GM23338 (cell line): ENCODE results near the gene COX10. TPM values are rescaled to one million over a fixed set of nuclear protein-coding genes. Genes with fewer than 3 reads are reported as not detected.

Source experiments
- ATAC-seq: fragments of 200-7000 bp; cut with Tn5 transposase; 3 replicates; pipeline ENCODE4 v1.9.1; 2020
- DNase-seq: peaks from one replicate; pipeline ENCODE4 v3.0.0-alpha.2; 2015; ENCODE audit warnings: low spot score
- H2AFZ ChIP-seq: fragments of 200-600 bp; sonication (generic); 2 replicates; pipeline ENCODE4 v1.8.0; 2016; ENCODE audit warnings: antibody characterized with exemption, mild to moderate bottlenecking, moderate library complexity
- H3F3A ChIP-seq: fragments of 200-600 bp; sonication (generic); replicated peaks from 2 replicates; pipeline ENCODE4 v1.8.0; 2017; ENCODE audit warnings: antibody characterized with exemption, mixed run types, low read depth
- H3K27ac ChIP-seq: fragments of 200-600 bp; sonication (generic); 2 replicates; pipeline ENCODE4 v1.6.1; 2016; ENCODE audit warnings: low read depth
- H3K27me3 ChIP-seq: fragments of 200-600 bp; sonication (generic); 2 replicates; pipeline ENCODE4 v1.8.0; 2016; ENCODE audit warnings: mild to moderate bottlenecking, mixed run types, moderate library complexity; ENCODE audit not compliant: insufficient read depth
- H3K36me3 ChIP-seq: fragments of 200-600 bp; sonication (generic); 2 replicates; pipeline ENCODE4 v1.8.0; 2016; ENCODE audit warnings: mild to moderate bottlenecking; ENCODE audit not compliant: insufficient read depth
- H3K4me1 ChIP-seq: fragments of 200-600 bp; sonication (generic); 2 replicates; pipeline ENCODE4 v1.8.0; 2016; ENCODE audit warnings: mild to moderate bottlenecking, moderate library complexity; ENCODE audit not compliant: insufficient read depth
- H3K4me2 ChIP-seq: fragments of 200-600 bp; sonication (generic); 2 replicates; pipeline ENCODE4 v1.7.1; 2017; ENCODE audit warnings: mixed run types
- H3K4me3 ChIP-seq: fragments of 200-600 bp; sonication (generic); 2 replicates; pipeline ENCODE4 v1.6.1; 2016; ENCODE audit warnings: mixed run types
- H3K79me2 ChIP-seq: fragments of 200-600 bp; sonication (generic); replicated peaks from 2 replicates; pipeline ENCODE4 v1.8.0; 2017; ENCODE audit warnings: mild to moderate bottlenecking; ENCODE audit not compliant: insufficient read depth
- H3K9me2 ChIP-seq: fragments of 200-600 bp; sonication (generic); 2 replicates; pipeline ENCODE4 v1.8.0; 2017; ENCODE audit not compliant: insufficient read depth
- H4K20me1 ChIP-seq: fragments of 200-600 bp; sonication (generic); replicated peaks from 2 replicates; pipeline ENCODE4 v1.8.0; 2017; ENCODE audit warnings: mild to moderate bottlenecking; ENCODE audit not compliant: insufficient read depth
- H3K27ac Mint-ChIP-seq: 2 replicates; pipeline ENCODE4 v1.8.0; 2020; ENCODE audit warnings: inconsistent platforms, mild to moderate bottlenecking, moderate library complexity, mixed read lengths
- H3K27me3 Mint-ChIP-seq: 3 replicates; pipeline ENCODE4 v1.8.0; 2022; ENCODE audit warnings: low read depth, mild to moderate bottlenecking, moderate library complexity, mixed read lengths, inconsistent platforms; ENCODE audit not compliant: insufficient read depth, poor library complexity
- H3K36me3 Mint-ChIP-seq: 3 replicates; pipeline ENCODE4 v1.8.0; 2021; ENCODE audit warnings: low read depth, mild to moderate bottlenecking, inconsistent platforms, moderate library complexity, mixed read lengths
- H3K4me1 Mint-ChIP-seq: 3 replicates; pipeline ENCODE4 v1.8.0; 2020; ENCODE audit warnings: mild to moderate bottlenecking, inconsistent platforms, mixed read lengths
- H3K4me3 Mint-ChIP-seq: 3 replicates; pipeline ENCODE4 v1.8.0; 2021; ENCODE audit warnings: moderate library complexity, mild to moderate bottlenecking, inconsistent platforms, mixed read lengths
- H3K9me3 Mint-ChIP-seq: 3 replicates; pipeline ENCODE4 v1.8.0; 2020; ENCODE audit warnings: moderate library complexity, mild to moderate bottlenecking, inconsistent platforms, mixed read lengths
- CREB1 ChIP-seq: fragments of 250-450 bp; sonication (Bioruptor Pico); IDR thresholded peaks from 2 replicates; pipeline ENCODE4 v1.5.0; 2020; ENCODE audit warnings: low read depth, mild to moderate bottlenecking, moderate library complexity
- EZH2 ChIP-seq: fragments of 200-600 bp; sonication (generic); IDR thresholded peaks from one replicate; pipeline ENCODE4 v1.8.0; 2017; ENCODE audit warnings: antibody characterized with exemption, mild to moderate bottlenecking, low read depth; ENCODE audit not compliant: unreplicated experiment
- EZH2phosphoT487 ChIP-seq: fragments of 200-600 bp; sonication (generic); IDR thresholded peaks from one replicate; pipeline ENCODE4 v1.8.1; 2018; ENCODE audit warnings: antibody characterized with exemption; ENCODE audit not compliant: unreplicated experiment
- JUNB ChIP-seq: IDR thresholded peaks from one replicate; pipeline ENCODE4 v1.6.1; 2016; ENCODE audit warnings: antibody characterized with exemption; ENCODE audit not compliant: unreplicated experiment
- NANOG ChIP-seq: IDR thresholded peaks from 2 replicates; pipeline ENCODE4 v1.6.1; 2016; ENCODE audit warnings: antibody characterized with exemption, borderline replicate concordance
- POLR2AphosphoS5 ChIP-seq: IDR thresholded peaks from 2 replicates; pipeline ENCODE4 v1.6.1; 2016; ENCODE audit warnings: antibody characterized with exemption, low read depth
- STAT1 ChIP-seq: IDR thresholded peaks from one replicate; pipeline ENCODE4 v1.6.1; 2016; ENCODE audit warnings: antibody characterized with exemption; ENCODE audit not compliant: unreplicated experiment
- ZNF114 ChIP-seq: fragments of 250-450 bp; sonication (Bioruptor Pico); IDR thresholded peaks from 2 replicates; pipeline ENCODE4 v1.5.0; 2020; ENCODE audit warnings: mild to moderate bottlenecking, moderate library complexity
- ZNF331 ChIP-seq: fragments of 250-450 bp; sonication (Bioruptor Pico); IDR thresholded peaks from 2 replicates; pipeline ENCODE4 v1.5.0; 2020; ENCODE audit warnings: low read depth, mild to moderate bottlenecking, moderate library complexity
- polyA plus RNA-seq: library from polyadenylated mRNA; unstranded; fragments of >200 nt; fragmentation: Nextera tagmentation; extraction: Ambion mirVana; gene quantifications from 2 replicates; pipeline ENCODE4 v1.2.1, GENCODE V29; 2016
- total RNA-seq: library from RNA; depleted of rRNA; stranded (reverse); fragments of >200 nt; shearing (Covaris generic); gene quantifications from 2 replicates; pipeline ENCODE4 v1.2.3, GENCODE V29; 2014
- TF ChIP-seq, protein P1 (sequence below): IDR thresholded peaks from one replicate; pipeline ENCODE4 v1.6.1; 2018; ENCODE audit warnings: antibody characterized with exemption; ENCODE audit not compliant: unreplicated experiment
- TF ChIP-seq, protein P2 (sequence below): IDR thresholded peaks from 2 replicates; pipeline ENCODE4 v1.6.1; 2016; ENCODE audit warnings: antibody characterized with exemption
- TF ChIP-seq, protein P3 (sequence below): fragments of 250-450 bp; sonication (Bioruptor Pico); IDR thresholded peaks from 2 replicates; pipeline ENCODE4 v1.5.0; 2020; ENCODE audit warnings: mild to moderate bottlenecking, moderate library complexity

The COX10 gene
- total and polyA plus RNA-seq, 2 experiments from 2014 or later, result 25.7 to 46.6 TPM

DNA sequence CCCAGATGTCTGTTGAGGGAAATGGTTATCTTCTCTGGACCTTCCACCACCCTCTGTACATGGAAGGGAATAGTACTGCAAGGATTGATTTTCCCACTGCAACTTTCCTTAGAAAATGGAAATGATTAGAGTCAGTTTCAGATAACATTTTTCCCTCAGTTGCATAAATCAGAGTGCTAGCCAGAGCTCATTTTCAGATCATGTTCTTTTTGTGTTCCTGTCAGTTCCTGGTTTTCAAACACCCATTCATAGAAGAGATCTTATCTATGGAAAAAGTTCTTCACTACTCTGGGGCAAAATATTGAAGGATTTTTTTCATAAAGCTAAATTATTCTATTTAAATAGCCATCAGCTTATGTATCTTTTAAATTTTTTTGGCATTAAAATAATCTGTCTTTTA is 11.7 kb upstream of the COX10 start (continued):
- TF ChIP-seq, protein P1, sequence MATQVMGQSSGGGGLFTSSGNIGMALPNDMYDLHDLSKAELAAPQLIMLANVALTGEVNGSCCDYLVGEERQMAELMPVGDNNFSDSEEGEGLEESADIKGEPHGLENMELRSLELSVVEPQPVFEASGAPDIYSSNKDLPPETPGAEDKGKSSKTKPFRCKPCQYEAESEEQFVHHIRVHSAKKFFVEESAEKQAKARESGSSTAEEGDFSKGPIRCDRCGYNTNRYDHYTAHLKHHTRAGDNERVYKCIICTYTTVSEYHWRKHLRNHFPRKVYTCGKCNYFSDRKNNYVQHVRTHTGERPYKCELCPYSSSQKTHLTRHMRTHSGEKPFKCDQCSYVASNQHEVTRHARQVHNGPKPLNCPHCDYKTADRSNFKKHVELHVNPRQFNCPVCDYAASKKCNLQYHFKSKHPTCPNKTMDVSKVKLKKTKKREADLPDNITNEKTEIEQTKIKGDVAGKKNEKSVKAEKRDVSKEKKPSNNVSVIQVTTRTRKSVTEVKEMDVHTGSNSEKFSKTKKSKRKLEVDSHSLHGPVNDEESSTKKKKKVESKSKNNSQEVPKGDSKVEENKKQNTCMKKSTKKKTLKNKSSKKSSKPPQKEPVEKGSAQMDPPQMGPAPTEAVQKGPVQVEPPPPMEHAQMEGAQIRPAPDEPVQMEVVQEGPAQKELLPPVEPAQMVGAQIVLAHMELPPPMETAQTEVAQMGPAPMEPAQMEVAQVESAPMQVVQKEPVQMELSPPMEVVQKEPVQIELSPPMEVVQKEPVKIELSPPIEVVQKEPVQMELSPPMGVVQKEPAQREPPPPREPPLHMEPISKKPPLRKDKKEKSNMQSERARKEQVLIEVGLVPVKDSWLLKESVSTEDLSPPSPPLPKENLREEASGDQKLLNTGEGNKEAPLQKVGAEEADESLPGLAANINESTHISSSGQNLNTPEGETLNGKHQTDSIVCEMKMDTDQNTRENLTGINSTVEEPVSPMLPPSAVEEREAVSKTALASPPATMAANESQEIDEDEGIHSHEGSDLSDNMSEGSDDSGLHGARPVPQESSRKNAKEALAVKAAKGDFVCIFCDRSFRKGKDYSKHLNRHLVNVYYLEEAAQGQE, result no peak
- no peak for TF ChIP-seq POLR2AphosphoS5
- no peak for TF ChIP-seq ZNF331 (CRISPR knock-in tag)
- TF ChIP-seq CREB1, result no peak
- no peak for TF ChIP-seq JUNB
- no peak for TF ChIP-seq ZNF114 (CRISPR knock-in tag)
- no peak for TF ChIP-seq EZH2
- no peak for TF ChIP-seq EZH2phosphoT487
- no peak for TF ChIP-seq STAT1
- TF ChIP-seq, protein P2, sequence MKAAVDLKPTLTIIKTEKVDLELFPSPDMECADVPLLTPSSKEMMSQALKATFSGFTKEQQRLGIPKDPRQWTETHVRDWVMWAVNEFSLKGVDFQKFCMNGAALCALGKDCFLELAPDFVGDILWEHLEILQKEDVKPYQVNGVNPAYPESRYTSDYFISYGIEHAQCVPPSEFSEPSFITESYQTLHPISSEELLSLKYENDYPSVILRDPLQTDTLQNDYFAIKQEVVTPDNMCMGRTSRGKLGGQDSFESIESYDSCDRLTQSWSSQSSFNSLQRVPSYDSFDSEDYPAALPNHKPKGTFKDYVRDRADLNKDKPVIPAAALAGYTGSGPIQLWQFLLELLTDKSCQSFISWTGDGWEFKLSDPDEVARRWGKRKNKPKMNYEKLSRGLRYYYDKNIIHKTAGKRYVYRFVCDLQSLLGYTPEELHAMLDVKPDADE, result no peak

DNA sequence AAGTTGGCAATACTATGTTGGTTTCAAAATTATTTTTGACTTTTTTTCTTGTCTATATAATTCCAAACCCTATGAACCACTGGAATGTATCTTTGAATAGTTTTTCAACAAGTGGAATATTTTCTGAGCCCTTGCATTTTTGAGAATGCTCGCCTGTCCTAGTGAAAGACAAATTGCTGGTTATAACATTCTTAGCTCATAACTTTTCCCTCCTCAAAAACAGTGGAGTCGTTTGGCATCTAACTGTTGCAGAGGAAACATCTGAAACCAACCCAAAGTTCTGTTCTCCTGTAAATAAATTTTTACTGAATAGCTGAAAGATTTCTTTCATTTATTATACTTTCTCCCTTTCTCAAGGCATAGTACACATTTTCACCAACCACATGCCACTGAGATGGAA is 11.3 kb upstream of the COX10 start:
- ATAC-seq, result no peak
- Histone ChIP-seq H2AFZ (no peak overlapping the region), H3K4me1 (no peaks in the 10 kb centered on the region), H3K27ac (no peak overlapping the region), H3F3A (no peaks in the 10 kb centered on the region), H3K4me2 (no peak overlapping the region), H4K20me1 (0 out of 2 replicates have a peak, but pooled peaks cover 9% of the 10 kb centered on the region), H3K9me2 (no peaks in the 10 kb centered on the region), H3K79me2 (no peaks in the 10 kb centered on the region), H3K36me3 (0 out of 2 replicates have a peak, but pooled peaks cover 5% of the 10 kb centered on the region), H3K27me3 (no peaks in the 10 kb centered on the region), H3K4me3 (no peak overlapping the region)
- Mint-ChIP-seq H3K27ac (no peak overlapping the region), H3K27me3 (no peaks in the 10 kb centered on the region), H3K9me3 (no peaks in the 10 kb centered on the region), H3K4me3 (no peak overlapping the region), H3K36me3 (peaks cover 8% of the 10 kb centered on the region; the same call in 2 of the 3 replicates), H3K4me1 (no peaks in the 10 kb centered on the region)
- TF ChIP-seq JUNB (no peak), ZNF331 (CRISPR knock-in tag) (no peak), POLR2AphosphoS5 (no peak), STAT1 (no peak), ZNF114 (CRISPR knock-in tag) (no peak), NANOG (no peak)
- TF ChIP-seq, protein P2, result no peak
- TF ChIP-seq, protein P3, sequence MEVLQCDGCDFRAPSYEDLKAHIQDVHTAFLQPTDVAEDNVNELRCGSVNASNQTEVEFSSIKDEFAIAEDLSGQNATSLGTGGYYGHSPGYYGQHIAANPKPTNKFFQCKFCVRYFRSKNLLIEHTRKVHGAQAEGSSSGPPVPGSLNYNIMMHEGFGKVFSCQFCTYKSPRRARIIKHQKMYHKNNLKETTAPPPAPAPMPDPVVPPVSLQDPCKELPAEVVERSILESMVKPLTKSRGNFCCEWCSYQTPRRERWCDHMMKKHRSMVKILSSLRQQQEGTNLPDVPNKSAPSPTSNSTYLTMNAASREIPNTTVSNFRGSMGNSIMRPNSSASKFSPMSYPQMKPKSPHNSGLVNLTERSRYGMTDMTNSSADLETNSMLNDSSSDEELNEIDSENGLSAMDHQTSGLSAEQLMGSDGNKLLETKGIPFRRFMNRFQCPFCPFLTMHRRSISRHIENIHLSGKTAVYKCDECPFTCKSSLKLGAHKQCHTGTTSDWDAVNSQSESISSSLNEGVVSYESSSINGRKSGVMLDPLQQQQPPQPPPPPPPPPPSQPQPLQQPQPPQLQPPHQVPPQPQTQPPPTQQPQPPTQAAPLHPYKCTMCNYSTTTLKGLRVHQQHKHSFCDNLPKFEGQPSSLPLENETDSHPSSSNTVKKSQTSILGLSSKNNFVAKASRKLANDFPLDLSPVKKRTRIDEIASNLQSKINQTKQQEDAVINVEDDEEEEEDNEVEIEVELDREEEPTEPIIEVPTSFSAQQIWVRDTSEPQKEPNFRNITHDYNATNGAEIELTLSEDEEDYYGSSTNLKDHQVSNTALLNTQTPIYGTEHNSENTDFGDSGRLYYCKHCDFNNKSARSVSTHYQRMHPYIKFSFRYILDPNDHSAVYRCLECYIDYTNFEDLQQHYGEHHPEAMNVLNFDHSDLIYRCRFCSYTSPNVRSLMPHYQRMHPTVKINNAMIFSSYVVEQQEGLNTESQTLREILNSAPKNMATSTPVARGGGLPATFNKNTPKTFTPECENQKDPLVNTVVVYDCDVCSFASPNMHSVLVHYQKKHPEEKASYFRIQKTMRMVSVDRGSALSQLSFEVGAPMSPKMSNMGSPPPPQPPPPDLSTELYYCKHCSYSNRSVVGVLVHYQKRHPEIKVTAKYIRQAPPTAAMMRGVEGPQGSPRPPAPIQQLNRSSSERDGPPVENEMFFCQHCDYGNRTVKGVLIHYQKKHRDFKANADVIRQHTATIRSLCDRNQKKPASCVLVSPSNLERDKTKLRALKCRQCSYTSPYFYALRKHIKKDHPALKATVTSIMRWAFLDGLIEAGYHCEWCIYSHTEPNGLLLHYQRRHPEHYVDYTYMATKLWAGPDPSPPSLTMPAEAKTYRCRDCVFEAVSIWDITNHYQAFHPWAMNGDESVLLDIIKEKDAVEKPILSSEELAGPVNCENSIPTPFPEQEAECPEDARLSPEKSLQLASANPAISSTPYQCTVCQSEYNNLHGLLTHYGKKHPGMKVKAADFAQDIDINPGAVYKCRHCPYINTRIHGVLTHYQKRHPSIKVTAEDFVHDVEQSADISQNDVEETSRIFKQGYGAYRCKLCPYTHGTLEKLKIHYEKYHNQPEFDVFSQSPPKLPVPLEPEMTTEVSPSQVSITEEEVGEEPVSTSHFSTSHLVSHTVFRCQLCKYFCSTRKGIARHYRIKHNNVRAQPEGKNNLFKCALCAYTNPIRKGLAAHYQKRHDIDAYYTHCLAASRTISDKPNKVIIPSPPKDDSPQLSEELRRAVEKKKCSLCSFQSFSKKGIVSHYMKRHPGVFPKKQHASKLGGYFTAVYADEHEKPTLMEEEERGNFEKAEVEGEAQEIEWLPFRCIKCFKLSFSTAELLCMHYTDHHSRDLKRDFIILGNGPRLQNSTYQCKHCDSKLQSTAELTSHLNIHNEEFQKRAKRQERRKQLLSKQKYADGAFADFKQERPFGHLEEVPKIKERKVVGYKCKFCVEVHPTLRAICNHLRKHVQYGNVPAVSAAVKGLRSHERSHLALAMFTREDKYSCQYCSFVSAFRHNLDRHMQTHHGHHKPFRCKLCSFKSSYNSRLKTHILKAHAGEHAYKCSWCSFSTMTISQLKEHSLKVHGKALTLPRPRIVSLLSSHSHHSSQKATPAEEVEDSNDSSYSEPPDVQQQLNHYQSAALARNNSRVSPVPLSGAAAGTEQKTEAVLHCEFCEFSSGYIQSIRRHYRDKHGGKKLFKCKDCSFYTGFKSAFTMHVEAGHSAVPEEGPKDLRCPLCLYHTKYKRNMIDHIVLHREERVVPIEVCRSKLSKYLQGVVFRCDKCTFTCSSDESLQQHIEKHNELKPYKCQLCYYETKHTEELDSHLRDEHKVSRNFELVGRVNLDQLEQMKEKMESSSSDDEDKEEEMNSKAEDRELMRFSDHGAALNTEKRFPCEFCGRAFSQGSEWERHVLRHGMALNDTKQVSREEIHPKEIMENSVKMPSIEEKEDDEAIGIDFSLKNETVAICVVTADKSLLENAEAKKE (CRISPR knock-in tag), result no peak
- DNase-seq, result no peak
